IMR-90 (cell line): ENCODE measurements around the gene C20orf202. TPM values are rescaled to one million over a fixed set of nuclear protein-coding genes. Genes with fewer than 3 reads are reported as not detected.

Source experiments
- ATAC-seq: fragments of 200-7000 bp; cut with Tn5 transposase; 2 replicates; pipeline ENCODE4 v1.9.1; 2020; ENCODE audit warnings: low read depth, mild to moderate bottlenecking, moderate library complexity
- BruUV-seq: library from RNA; stranded (reverse); fragments of 400-500 nt; replicated peaks from 2 replicates; lab custom pipeline; 2021; lab: Mats Ljungman, UMichigan
- CTCF ChIA-PET: fragments of 300-600 bp; formaldehyde crosslinking; extraction: SDS; loops from one replicate; lab custom pipeline; 2021; ENCODE audit warnings: antibody characterized with exemption; lab: Yijun Ruan, JAX
- POLR2A ChIA-PET: fragments of 300-600 bp; sonication (Branson Sonifier 250); formaldehyde crosslinking; loops from one replicate; lab custom pipeline; 2022; ENCODE audit warnings: antibody characterized with exemption; ENCODE audit not compliant: unreplicated experiment; lab: Charles Lee
- DNase-seq: peaks from one replicate; pipeline ENCODE4 v3.0.0; 2013
- H2AFZ ChIP-seq: replicated peaks from 2 replicates; pipeline ENCODE3; 2013; ENCODE audit warnings: low read length, mild to moderate bottlenecking; ENCODE audit not compliant: poor library complexity
- H2AK5ac ChIP-seq: 2 replicates; pipeline ENCODE4 v1.6.1; 2013; ENCODE audit warnings: low read depth, low read length, inconsistent platforms
- H2AK9ac ChIP-seq: replicated peaks from 2 replicates; pipeline ENCODE3; 2013; ENCODE audit warnings: mild to moderate bottlenecking, low read depth, low read length, moderate library complexity; ENCODE audit not compliant: poor library complexity
- H2BK120ac ChIP-seq: 2 replicates; pipeline ENCODE4 v1.6.1; 2013; ENCODE audit warnings: low read depth, low read length, inconsistent platforms
- H2BK15ac ChIP-seq: 3 replicates; pipeline ENCODE4 v1.6.1; 2013; ENCODE audit warnings: low read depth, low read length, inconsistent platforms
- H2BK20ac ChIP-seq: 2 replicates; pipeline ENCODE4 v1.6.1; 2013; ENCODE audit warnings: low read depth, mild to moderate bottlenecking, inconsistent platforms, low read length, moderate library complexity
- H2BK5ac ChIP-seq: 2 replicates; pipeline ENCODE4 v1.6.1; 2013; ENCODE audit warnings: mild to moderate bottlenecking, low read depth, low read length, inconsistent platforms; ENCODE audit not compliant: poor library complexity, severe bottlenecking
- H3K14ac ChIP-seq: replicated peaks from 2 replicates; pipeline ENCODE4 v1.6.1; 2013; ENCODE audit warnings: low read depth, low read length, inconsistent platforms
- H3K18ac ChIP-seq: 2 replicates; pipeline ENCODE4 v1.6.1; 2013; ENCODE audit warnings: low read depth, low read length, control low read depth
- H3K23ac ChIP-seq: 2 replicates; pipeline ENCODE4 v1.6.1; 2013; ENCODE audit warnings: low read depth, low read length, inconsistent platforms
- H3K27ac ChIP-seq: 2 replicates; pipeline ENCODE4 v1.5.1; 2013; ENCODE audit warnings: mild to moderate bottlenecking, control low read depth, low read length; ENCODE audit not compliant: insufficient read depth
- H3K27me3 ChIP-seq: 2 replicates; pipeline ENCODE4 v1.6.1; 2013; ENCODE audit warnings: low read length; ENCODE audit not compliant: control insufficient read depth, insufficient read depth
- H3K36me3 ChIP-seq: 2 replicates; pipeline ENCODE4 v1.6.1; 2013; ENCODE audit warnings: low read length, mixed read lengths; ENCODE audit not compliant: control insufficient read depth, insufficient read depth
- H3K4ac ChIP-seq: 2 replicates; pipeline ENCODE4 v1.6.1; 2013; ENCODE audit warnings: low read depth, low read length, inconsistent platforms
- H3K4me1 ChIP-seq: 2 replicates; pipeline ENCODE4 v1.6.1; 2013; ENCODE audit warnings: low read length, mixed read lengths; ENCODE audit not compliant: control insufficient read depth, insufficient read depth
- H3K4me2 ChIP-seq: 2 replicates; pipeline ENCODE4 v1.6.1; 2013; ENCODE audit warnings: low read depth, mild to moderate bottlenecking, control low read depth, low read length, moderate library complexity
- H3K4me3 ChIP-seq: 2 replicates; pipeline ENCODE4 v1.5.1; 2013; ENCODE audit warnings: low read depth, mild to moderate bottlenecking, control low read depth, low read length, moderate library complexity; ENCODE audit not compliant: insufficient read depth
- H3K56ac ChIP-seq: 2 replicates; pipeline ENCODE4 v1.6.1; 2013; ENCODE audit warnings: low read length, inconsistent platforms; ENCODE audit not compliant: insufficient read depth; ENCODE audit errors: extremely low read depth
- H3K79me1 ChIP-seq, 2 experiments: 2 replicates each; pipeline ENCODE4 v1.6.1; 2013; ENCODE audit warnings: low read length in 2 of 2, inconsistent platforms in 1 of 2, low read depth in 1 of 2
- H3K9ac ChIP-seq: 2 replicates; pipeline ENCODE4 v1.6.1; 2013; ENCODE audit warnings: low read depth, low read length, control low read depth
- H3K9me1 ChIP-seq: 2 replicates; pipeline ENCODE4 v1.6.1; 2013; ENCODE audit warnings: low read length, inconsistent platforms; ENCODE audit not compliant: insufficient read depth
- H3K9me3 ChIP-seq: 2 replicates; pipeline ENCODE4 v1.6.1; 2013; ENCODE audit warnings: low read length; ENCODE audit not compliant: control insufficient read depth, insufficient read depth
- H4K20me1 ChIP-seq: 2 replicates; pipeline ENCODE4 v1.6.1; 2013; ENCODE audit warnings: low read length, inconsistent platforms; ENCODE audit not compliant: insufficient read depth
- H4K5ac ChIP-seq: 2 replicates; pipeline ENCODE4 v1.6.1; 2013; ENCODE audit warnings: mild to moderate bottlenecking, low read depth, low read length, control low read depth
- H4K8ac ChIP-seq, 2 experiments: 2 replicates each; pipeline ENCODE4 v1.6.1; 2013; ENCODE audit warnings: low read depth in 2 of 2, low read length in 2 of 2, control low read depth in 1 of 2, inconsistent platforms in 1 of 2
- H4K91ac ChIP-seq: 2 replicates; pipeline ENCODE4 v1.6.1; 2013; ENCODE audit warnings: low read depth, low read length, inconsistent platforms; ENCODE audit not compliant: insufficient read depth
- RAD21 ChIP-seq: IDR thresholded peaks from 2 replicates; pipeline ENCODE4 v1.6.1; 2012; ENCODE audit warnings: low read length, improper control_type of control experiment
- RCOR1 ChIP-seq: IDR thresholded peaks from 2 replicates; pipeline ENCODE4 v1.6.1; 2012; ENCODE audit warnings: mild to moderate bottlenecking, low read length, improper control_type of control experiment; ENCODE audit not compliant: insufficient replicate concordance
- WGBS, 2 experiments: methylation state at CpG; one replicate each; pipeline versions ENCODE4 v1.1.5 to v1.1.7; 2013; ENCODE audit warnings: missing lambda C conversion rate in 2 of 2; ENCODE audit not compliant: insufficient read length in 1 of 2; ENCODE audit errors: extremely low coverage in 2 of 2; 5-methylcytosine and 5-hydroxymethylcytosine counted together
- dilution Hi-C: fragments of 300-500 bp; cut with HindIII; formaldehyde crosslinking; loops from one replicate; pipeline ENCODE4 v1.14.3; 2018; ENCODE audit warnings: low sequenced_read_pairs; ENCODE audit not compliant: unreplicated experiment
- in situ Hi-C: fragments of 300-500 bp; cut with MboI; formaldehyde crosslinking; loops from 3 replicates; pipeline ENCODE4 v1.14.3; 2019; ENCODE audit warnings: low sequenced_read_pairs, inconsistent platforms, mixed read lengths
- intact Hi-C: fragments of 100-400 bp; cut with micrococcal nuclease; formaldehyde crosslinking; loops from 2 replicates; pipeline ENCODE4 v1.10.0; 2022
- polyA plus RNA-seq, 3 experiments: library from polyadenylated mRNA; depleted of rRNA; stranded (reverse); fragments of >200 nt; gene quantifications; 2 replicates each; pipeline ENCODE4 v1.2.3, GENCODE V29; 2012; ENCODE audit warnings: low replicate concordance in 1 of 3
- total RNA-seq: library from RNA; depleted of rRNA; stranded (reverse); fragments of >200 nt; gene quantifications from 2 replicates; pipeline ENCODE4 v1.2.3, GENCODE V29; 2012
- TF ChIP-seq, protein P1 (sequence below): fragments of 150-350 bp; IDR thresholded peaks from 2 replicates; pipeline ENCODE4 v1.6.1; 2017; ENCODE audit warnings: mild to moderate bottlenecking, antibody characterized with exemption, low read length, low read depth

C20orf202 gene
- total and polyA plus RNA-seq, 2 of the 4 experiments (the other 2 are of a cell fraction): not detected

DNA sequence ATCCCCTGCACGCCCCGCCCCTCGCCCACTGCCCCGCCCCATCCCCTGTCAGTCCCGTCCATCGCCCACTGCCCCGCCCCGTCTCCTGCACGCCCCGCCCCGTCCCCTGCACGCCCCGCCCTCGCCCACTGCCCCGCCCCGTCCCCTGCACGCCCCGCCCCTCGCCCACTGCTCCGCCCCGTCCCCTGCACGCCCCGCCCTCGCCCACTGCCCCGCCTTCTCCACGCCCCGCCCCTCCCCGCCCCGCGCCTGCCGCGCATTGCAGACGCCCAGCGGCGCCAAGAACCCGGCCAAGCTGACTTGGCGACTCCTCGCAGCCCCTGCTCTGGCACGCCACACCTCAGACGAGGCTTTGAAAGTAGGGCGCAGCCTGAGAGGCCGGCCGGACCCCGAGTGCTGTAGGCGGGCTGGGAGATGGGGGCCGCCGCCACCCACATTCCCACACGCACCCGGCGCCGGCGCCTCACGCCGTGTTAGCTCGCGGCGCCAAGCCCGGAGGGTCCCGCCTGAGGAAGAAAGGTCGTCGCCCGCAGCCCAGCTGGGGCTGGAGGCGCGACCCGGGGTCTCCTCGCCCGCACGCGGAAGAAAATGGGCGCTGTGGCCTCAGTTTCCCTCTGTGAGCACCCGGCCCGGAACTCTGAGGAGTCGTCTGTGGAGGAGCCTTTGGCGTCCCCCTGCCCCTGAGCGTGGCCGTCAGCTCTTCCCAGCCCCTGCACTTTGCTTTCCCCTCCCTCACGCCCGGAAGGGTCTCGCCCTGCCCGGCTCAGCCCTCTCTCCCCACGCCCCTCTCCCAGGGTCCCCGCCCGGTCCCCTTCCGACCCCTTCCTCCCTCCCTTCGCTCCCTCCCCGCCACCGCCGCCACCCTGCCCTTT lies 22.8 kb downstream of the C20orf202 start, which contains the start of gene RAD21L1:
Gene RAD21L1 (plus strand): TSS at position 262 of the 872 bp plus-strand sequence. CDS start 2,410 bp downstream, outside the sequence.
- intact Hi-C loops: loop anchor here (2.0 kb wide), 1 partner anchor 41 kb away; the partner anchor contains the start of gene SNPH

More for the DNA sequence above, 22.8 kb downstream of the C20orf202 start, which contains the start of gene RAD21L1:
- ChIA-PET POLR2A (no interaction called here), CTCF (interaction anchor here (0.6 kb wide), 1 partner anchor 73 kb away, joined by 3 read pairs; no protein-coding TSS in a partner anchor)
- H4K91ac ChIP-seq: peak within 1 kb of the TSS; percentile 47; the same call in 1 of the 2 replicates
- H3K23ac ChIP-seq: no peak within 1 kb of the TSS
- H4K5ac ChIP-seq: peak within 1 kb of the TSS; percentile 54; the same call in 1 of the 2 replicates
- H4K20me1 ChIP-seq: no peaks in the 10 kb centered on the region
- peak within 1 kb of the TSS; percentile 39; the same call in 1 of the 2 replicates for H2AK5ac ChIP-seq
- no peak within 1 kb of the TSS for H2BK5ac ChIP-seq
- in situ Hi-C loops (no loop called here), dilution Hi-C loops (no loop called here)
- no peaks in the 10 kb centered on the region; the same call in 1 of the 2 replicates for H3K9me3 ChIP-seq
- TF ChIP-seq, protein P1, sequence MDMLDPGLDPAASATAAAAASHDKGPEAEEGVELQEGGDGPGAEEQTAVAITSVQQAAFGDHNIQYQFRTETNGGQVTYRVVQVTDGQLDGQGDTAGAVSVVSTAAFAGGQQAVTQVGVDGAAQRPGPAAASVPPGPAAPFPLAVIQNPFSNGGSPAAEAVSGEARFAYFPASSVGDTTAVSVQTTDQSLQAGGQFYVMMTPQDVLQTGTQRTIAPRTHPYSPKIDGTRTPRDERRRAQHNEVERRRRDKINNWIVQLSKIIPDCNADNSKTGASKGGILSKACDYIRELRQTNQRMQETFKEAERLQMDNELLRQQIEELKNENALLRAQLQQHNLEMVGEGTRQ: no peak
- TF ChIP-seq RAD21 (0 out of 2 replicates have a peak, but pooled peaks have one; percentile 13), RCOR1 (no peak)
- H3K56ac ChIP-seq: no peak within 1 kb of the TSS; the same call in 1 of the 2 replicates
- H3K27ac ChIP-seq: peak within 1 kb of the TSS; percentile 4; the same call in 1 of the 2 replicates
- H3K4me3 ChIP-seq: peak within 1 kb of the TSS; percentile 86
- no peaks in the 10 kb centered on the region for H3K4me1 ChIP-seq
- 0% methylated on average over 14 of the region's 88 CpGs; no CpG with 5 or more reads in 1 of the 2 experiments for WGBS, 2 experiments
- no peak within 1 kb of the TSS for H2BK20ac ChIP-seq
- H2AK9ac ChIP-seq: peak within 1 kb of the TSS; percentile 81
- no peaks in the 10 kb centered on the region for H3K9me1 ChIP-seq
- peaks cover 8% of the 10 kb centered on the region for H3K27me3 ChIP-seq
- H3K9ac ChIP-seq: peak within 1 kb of the TSS; percentile 42
- peak within 1 kb of the TSS; percentile 96 for H2AFZ ChIP-seq
- H3K79me1 ChIP-seq: no peaks in the 10 kb centered on the region
- H2BK15ac ChIP-seq: peak within 1 kb of the TSS; percentile 22; the same call in 2 of the 3 replicates
- H2BK120ac ChIP-seq: peak within 1 kb of the TSS; percentile 30; the same call in 1 of the 2 replicates
- peak within 1 kb of the TSS; percentile 21 to 76; a peak in 2 of 4 replicates for H4K8ac ChIP-seq
- H3K18ac ChIP-seq: peak within 1 kb of the TSS; percentile 23; the same call in 1 of the 2 replicates
- peak within 1 kb of the TSS; percentile 100 for H3K4me2 ChIP-seq
- peak within 1 kb of the TSS; percentile 27; the same call in 1 of the 2 replicates for H3K14ac ChIP-seq
- no TSS peak for BruUV-seq
- peak within 1 kb of the TSS; percentile 64 for H3K4ac ChIP-seq
- DNase-seq (peak; percentile 60), ATAC-seq (peak; percentile 92)
- H3K36me3 ChIP-seq: no peaks in the 10 kb centered on the region
